ENCODE measurements around the gene ZSCAN5B.
"Not testable (repeated sequence)": the region's sequence is repeated elsewhere in the genome, so short reads cannot be mapped to it uniquely, and the experiment has no call there.

Gene ZSCAN5B

GRCh38 chr19:56197646-56198045 is at the start of gene ZSCAN5B:
Gene ZSCAN5B, minus strand, starts transcription at chr19:56197783. Its CDS starts 4,731 bp downstream, at chr19:56193052.
- DNase-seq, result not testable (repeated sequence)

- not testable (repeated sequence) for DNase-seq
Observed at GRCh38 chr19:56245764-56246163, 48.2 kb upstream of the ZSCAN5B start.

- DNase-seq, result no peak
Observed at GRCh38 chr19:56245121-56245740, 47.6 kb upstream of the ZSCAN5B start.

- no peak for DNase-seq
Observed at GRCh38 chr19:56223481-56223880, 25.9 kb upstream of the ZSCAN5B start.

- DNase-seq, result no peak
Observed at GRCh38 chr19:56222901-56223300, 25.3 kb upstream of the ZSCAN5B start.

- DNase-seq, result no peak
Observed at GRCh38 chr19:56221851-56222250, 24.3 kb upstream of the ZSCAN5B start.

GRCh38 chr19:56221442-56221841 is 23.9 kb upstream of the ZSCAN5B start:
- DNase-seq, result not testable (repeated sequence)

- DNase-seq, result no peak
Observed at GRCh38 chr19:56218961-56219360, 21.4 kb upstream of the ZSCAN5B start.

- DNase-seq, result no peak
Observed at GRCh38 chr19:56217039-56217949, 19.7 kb upstream of the ZSCAN5B start.

- DNase-seq, result no peak
Observed at GRCh38 chr19:56211718-56212117, 14.1 kb upstream of the ZSCAN5B start.

GRCh38 chr19:56210036-56210435 is 12.5 kb upstream of the ZSCAN5B start:
- DNase-seq, result not testable (repeated sequence)

- no peak for DNase-seq
Observed at GRCh38 chr19:56209091-56209490, 11.5 kb upstream of the ZSCAN5B start.

- not testable (repeated sequence) for DNase-seq
Observed at GRCh38 chr19:56207581-56207980, 10.0 kb upstream of the ZSCAN5B start.

- no peak for DNase-seq
Observed at GRCh38 chr19:56201973-56202372, 4.4 kb upstream of the ZSCAN5B start, which contains the start of gene ZSCAN5C. Gene ZSCAN5C, plus strand, starts transcription at chr19:56202273. Its CDS starts 3,641 bp downstream, at chr19:56205914.

- no peak for DNase-seq
Observed at GRCh38 chr19:56199687-56200086, 2.1 kb upstream of the ZSCAN5B start.

- DNase-seq, result no peak
Observed at GRCh38 chr19:56193981-56194640, 3.5 kb downstream of the ZSCAN5B start.

GRCh38 chr19:56191711-56192110 is 5.9 kb downstream of the ZSCAN5B start:
- DNase-seq, result no peak

- no peak for DNase-seq
Observed at GRCh38 chr19:56191115-56191514, 6.5 kb downstream of the ZSCAN5B start.

- no peak for DNase-seq
Observed at GRCh38 chr19:56189785-56190184, 7.8 kb downstream of the ZSCAN5B start.

- no peak for DNase-seq
Observed at GRCh38 chr19:56177564-56178243, 19.9 kb downstream of the ZSCAN5B start.

GRCh38 chr19:56176881-56177280 is 20.7 kb downstream of the ZSCAN5B start:
- DNase-seq, result no peak

- DNase-seq, result not testable (repeated sequence)
Observed at GRCh38 chr19:56176310-56176709, 21.3 kb downstream of the ZSCAN5B start.

- not testable (repeated sequence) for DNase-seq
Observed at GRCh38 chr19:56175861-56176307, 21.7 kb downstream of the ZSCAN5B start, which contains the start of gene GALP. Gene GALP, plus strand, starts transcription at chr19:56176008. Its CDS starts 1,101 bp downstream, at chr19:56177109.

Measured in NK-92 treated with Interleukin-12 subunit alpha and Interleukin-12 subunit beta, amount 100 ng/mL, for 24 hours (cell line).